Left forelimb (tissue), 1 donor: ENCODE results near the gene PTGER3.

Experiments
- DNase-seq: peaks from one replicate; pipeline ENCODE4 v3.0.0-alpha.2; 2018; ENCODE audit warnings: low spot score

PTGER3 gene

GRCh38 chr1:71047635-71048607 lies at the start of gene PTGER3:
TSS of gene PTGER3 (minus strand) at chr1:71047816. CDS start at chr1:71047577, 239 bp downstream.
- DNase-seq = peak; percentile 68

- DNase-seq = no peak
These were observed 47.3 kb upstream of the PTGER3 start for GRCh38 chr1:71094913-71095312.

GRCh38 chr1:71093938-71094337 lies 46.3 kb upstream of the PTGER3 start:
- DNase-seq = no peak

- no peak for DNase-seq
These were observed 42.1 kb upstream of the PTGER3 start for GRCh38 chr1:71089536-71090270.

DNA sequence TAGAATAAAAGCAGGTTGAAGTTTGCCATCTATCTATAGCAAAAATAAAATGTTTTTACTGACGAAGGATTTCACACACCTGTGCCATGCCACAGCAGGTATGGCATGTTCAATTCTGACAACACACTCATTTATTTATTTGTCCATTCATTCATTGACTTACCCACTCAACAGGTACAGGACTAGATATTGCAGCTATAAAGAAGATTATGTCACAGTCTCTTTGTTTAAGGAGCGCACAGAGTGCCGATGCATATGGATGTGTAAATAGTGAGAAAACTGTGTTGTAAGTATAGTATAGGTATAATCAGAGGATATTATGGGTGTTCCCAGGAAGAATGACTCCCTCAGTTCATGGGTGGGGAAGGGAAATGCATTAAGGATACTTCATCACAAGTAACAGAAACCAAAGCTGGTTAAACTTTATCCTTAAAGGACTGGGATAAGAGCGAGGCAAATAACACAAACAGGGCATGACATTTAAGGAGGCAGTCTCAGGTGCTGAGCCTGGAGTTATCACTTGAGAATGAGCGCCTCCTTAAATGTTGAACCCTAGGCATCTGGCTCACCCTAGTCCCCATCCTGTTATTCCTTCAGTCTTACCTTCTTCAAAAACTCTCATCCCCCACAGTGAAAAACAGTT lies 41.1 kb upstream of the PTGER3 start:
- no peak for DNase-seq

DNA sequence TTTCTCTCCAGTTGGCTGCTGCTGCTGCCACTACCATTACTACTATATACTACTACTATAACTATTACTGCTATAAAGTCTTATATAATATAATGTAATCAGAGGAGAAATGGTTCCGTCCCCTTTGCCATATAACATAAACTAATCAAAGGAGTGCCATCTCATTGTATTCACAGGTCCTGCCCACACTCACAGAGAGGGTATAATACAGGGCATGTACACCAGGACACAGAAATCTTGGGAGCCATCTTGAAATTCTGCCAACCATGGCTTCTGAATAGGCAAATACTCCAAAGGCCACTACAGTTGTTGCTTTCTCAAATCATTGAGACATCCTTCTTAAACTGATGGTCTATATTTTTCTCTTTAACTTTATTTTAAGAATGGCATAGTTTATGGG lies 40.1 kb upstream of the PTGER3 start:
- DNase-seq = no peak

- DNase-seq = no peak
These were observed 39.4 kb upstream of the PTGER3 start for GRCh38 chr1:71087060-71087459.

GRCh38 chr1:71086331-71086730 lies 38.7 kb upstream of the PTGER3 start:
- DNase-seq = no peak

- no peak for DNase-seq
These were observed 35.7 kb upstream of the PTGER3 start for GRCh38 chr1:71083271-71083670.

- DNase-seq = no peak
These were observed 34.1 kb upstream of the PTGER3 start for GRCh38 chr1:71081697-71082080.

GRCh38 chr1:71080739-71081696 lies 33.4 kb upstream of the PTGER3 start, which contains the start of gene ZRANB2:
TSS of gene ZRANB2 (minus strand) at chr1:71081035. CDS start at chr1:71080995, 40 bp downstream.
- peak; percentile 93 for DNase-seq

- no peak for DNase-seq
These were observed 32.7 kb upstream of the PTGER3 start for GRCh38 chr1:71080230-71080738.

GRCh38 chr1:71074681-71075080 lies 27.1 kb upstream of the PTGER3 start:
- DNase-seq = no peak

GRCh38 chr1:71072273-71072672 lies 24.7 kb upstream of the PTGER3 start:
- no peak for DNase-seq

GRCh38 chr1:71071720-71072119 lies 24.1 kb upstream of the PTGER3 start:
- DNase-seq = no peak

DNA sequence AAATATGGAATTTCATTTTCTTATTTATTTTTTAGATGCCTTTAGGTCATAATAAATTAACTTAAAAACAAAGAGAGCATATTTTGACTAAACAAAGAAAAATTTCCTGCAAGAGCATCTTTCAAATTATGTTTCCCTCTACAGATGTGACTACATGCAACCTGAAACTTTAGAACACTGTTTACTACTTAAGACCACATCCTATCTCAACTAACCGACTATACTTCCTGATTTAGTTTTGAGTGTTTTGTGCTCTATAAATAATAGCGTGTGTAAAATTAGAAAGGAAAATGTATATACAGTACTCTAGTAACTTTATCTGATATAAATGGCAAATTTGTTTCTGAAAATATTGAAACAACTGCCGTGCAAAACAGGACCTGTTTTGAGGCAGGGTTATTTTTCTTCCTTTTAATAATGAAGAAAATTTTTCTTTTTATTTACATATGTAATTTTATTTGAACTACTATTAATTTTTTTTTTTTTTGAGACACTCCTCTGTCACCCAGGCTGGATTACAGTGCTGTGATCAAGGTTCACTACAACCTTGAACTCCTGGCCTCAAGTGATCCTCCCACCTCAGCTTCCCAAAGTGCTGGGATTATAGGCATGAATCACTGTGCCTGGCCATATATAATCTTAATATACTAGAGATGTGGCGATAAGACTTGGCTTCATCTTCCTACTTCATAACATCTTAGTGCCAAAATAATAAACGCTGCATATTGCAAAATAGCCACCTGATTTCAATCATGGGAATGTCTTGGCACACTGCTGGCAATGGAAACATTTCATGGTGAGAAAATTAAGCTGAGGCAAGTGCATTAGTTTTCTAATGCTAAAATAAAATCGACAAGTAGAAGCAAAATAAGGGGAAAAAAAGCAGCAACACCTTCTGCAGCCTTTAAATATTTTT lies 21.0 kb upstream of the PTGER3 start:
- no peak for DNase-seq

GRCh38 chr1:71054791-71055190 lies 7.2 kb upstream of the PTGER3 start:
- no peak for DNase-seq

DNA sequence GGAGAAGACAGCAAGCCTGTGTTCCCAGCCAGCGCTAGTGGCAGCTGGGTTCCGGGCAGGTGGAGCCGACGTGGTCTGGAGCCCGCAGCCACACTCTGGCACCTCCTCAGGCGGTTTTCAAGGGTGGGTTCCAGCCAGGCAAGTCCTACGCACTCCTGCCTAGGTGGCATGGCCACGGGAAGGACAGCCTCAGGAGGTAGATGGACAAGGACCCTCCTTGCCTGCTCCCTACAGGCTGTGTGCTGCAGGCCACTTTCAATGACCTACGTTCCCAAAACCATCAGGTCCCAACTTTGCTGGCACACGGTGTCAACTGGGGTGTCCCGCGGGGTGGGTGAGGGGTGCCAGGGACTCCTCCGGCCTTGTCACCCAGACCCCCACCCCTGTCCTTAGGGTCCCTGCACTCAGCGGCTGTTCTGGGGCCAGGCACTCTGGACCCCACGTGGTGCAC lies 6.7 kb upstream of the PTGER3 start:
- DNase-seq = no peak

DNA sequence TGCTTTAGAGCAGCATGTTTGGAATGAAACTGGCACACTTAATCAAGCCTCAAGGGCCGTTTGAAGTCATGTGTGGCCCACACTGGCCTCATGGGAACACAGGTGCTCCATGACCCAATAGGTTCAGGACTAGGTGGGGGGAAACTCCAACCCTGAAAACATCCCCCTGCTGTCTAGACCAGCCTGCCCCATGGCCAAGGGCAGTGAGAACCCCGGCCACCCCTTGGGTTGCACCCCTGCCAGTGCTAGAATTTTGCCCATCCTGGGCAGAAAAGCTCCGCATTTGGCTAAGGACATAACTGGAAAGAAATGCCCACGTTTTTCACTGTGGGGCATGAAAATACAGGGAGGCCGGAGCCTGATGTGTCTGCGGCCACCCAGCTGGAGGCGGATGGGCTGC lies 6.1 kb upstream of the PTGER3 start:
- DNase-seq = no peak

GRCh38 chr1:71053146-71053545 lies 5.5 kb upstream of the PTGER3 start:
- DNase-seq = no peak
